Measurements from ENCODE around the gene KRT79. TPM values are rescaled to one million over a fixed set of nuclear protein-coding genes. Genes with fewer than 3 reads are reported as not detected.

The KRT79 gene
- total RNA-seq, 1 donor from 2014 or later: not detected

GRCh38 chr12:52777566-52777965, 56.5 kb downstream of the KRT79 start:
- Mint-ChIP-seq H3K36me3 (no peaks in the 10 kb centered on the region), H3K27me3 (ENCODE audit: low read depth) (peaks cover 89% of the 10 kb centered on the region), H3K9me3 (no peaks in the 10 kb centered on the region), H3K4me1 (no peaks in the 10 kb centered on the region), H3K27ac (no peak overlapping the region), H3K4me3 (no peak overlapping the region)
- no peak for DNase-seq (ENCODE audit: low spot score in 2 of 2, unreplicated experiment in 2 of 2)
- TF ChIP-seq, protein P1, sequence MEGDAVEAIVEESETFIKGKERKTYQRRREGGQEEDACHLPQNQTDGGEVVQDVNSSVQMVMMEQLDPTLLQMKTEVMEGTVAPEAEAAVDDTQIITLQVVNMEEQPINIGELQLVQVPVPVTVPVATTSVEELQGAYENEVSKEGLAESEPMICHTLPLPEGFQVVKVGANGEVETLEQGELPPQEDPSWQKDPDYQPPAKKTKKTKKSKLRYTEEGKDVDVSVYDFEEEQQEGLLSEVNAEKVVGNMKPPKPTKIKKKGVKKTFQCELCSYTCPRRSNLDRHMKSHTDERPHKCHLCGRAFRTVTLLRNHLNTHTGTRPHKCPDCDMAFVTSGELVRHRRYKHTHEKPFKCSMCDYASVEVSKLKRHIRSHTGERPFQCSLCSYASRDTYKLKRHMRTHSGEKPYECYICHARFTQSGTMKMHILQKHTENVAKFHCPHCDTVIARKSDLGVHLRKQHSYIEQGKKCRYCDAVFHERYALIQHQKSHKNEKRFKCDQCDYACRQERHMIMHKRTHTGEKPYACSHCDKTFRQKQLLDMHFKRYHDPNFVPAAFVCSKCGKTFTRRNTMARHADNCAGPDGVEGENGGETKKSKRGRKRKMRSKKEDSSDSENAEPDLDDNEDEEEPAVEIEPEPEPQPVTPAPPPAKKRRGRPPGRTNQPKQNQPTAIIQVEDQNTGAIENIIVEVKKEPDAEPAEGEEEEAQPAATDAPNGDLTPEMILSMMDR (IDR thresholded peaks at IDR 0.05; ENCODE audit: unreplicated experiment): no peak

DNA sequence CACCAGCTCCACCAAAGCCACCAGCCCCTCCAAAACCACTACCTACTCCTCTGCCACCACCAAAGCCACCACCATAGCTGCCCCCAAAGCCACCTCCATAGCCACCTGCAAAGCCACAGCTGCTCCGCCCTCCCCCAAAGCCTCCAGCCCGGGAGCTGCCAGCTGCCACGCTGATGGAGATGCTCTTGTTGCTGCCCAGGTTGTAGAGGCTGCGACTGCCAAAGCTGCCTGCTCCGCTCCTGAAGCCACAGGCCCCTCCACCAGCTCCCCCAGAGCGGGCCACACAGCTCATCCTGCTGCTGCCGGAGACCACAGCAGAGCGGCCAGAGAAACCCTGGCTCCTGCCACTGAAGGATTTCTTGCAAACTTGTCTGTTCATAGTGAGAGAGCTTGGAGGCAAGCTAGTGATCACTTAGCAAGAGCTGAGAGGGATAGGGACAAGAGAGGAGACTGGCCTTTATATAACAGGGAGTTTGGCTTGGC, 57.2 kb downstream of the KRT79 start, which contains the start of gene KRT76:
Gene KRT76, minus strand, starts transcription at position 433 of the 483 bp plus-strand sequence. Its CDS starts 54 bp downstream, at position 379.
- no peak for DNase-seq (ENCODE audit: low spot score in 2 of 2, unreplicated experiment in 2 of 2)
- Mint-ChIP-seq H3K4me3 (no peak within 1 kb of the TSS), H3K9me3 (no peaks in the 10 kb centered on the region), H3K4me1 (no peaks in the 10 kb centered on the region), H3K36me3 (no peaks in the 10 kb centered on the region), H3K27me3 (ENCODE audit: low read depth) (peaks cover 88% of the 10 kb centered on the region), H3K27ac (no peak within 1 kb of the TSS)
- TF ChIP-seq, protein P1 (IDR thresholded peaks at IDR 0.05; ENCODE audit: unreplicated experiment): no peak

GRCh38 chr12:52776435-52776834, 57.7 kb downstream of the KRT79 start:
- Mint-ChIP-seq H3K4me3 (no peak overlapping the region), H3K27ac (no peak overlapping the region)

GRCh38 chr12:52774629-52775250, 59.4 kb downstream of the KRT79 start:
- Mint-ChIP-seq H3K4me1 (no peaks in the 10 kb centered on the region), H3K4me3 (no peak overlapping the region), H3K9me3 (no peaks in the 10 kb centered on the region), H3K27me3 (ENCODE audit: low read depth) (peaks cover 83% of the 10 kb centered on the region), H3K36me3 (no peaks in the 10 kb centered on the region), H3K27ac (no peak overlapping the region)
- DNase-seq (ENCODE audit: low spot score in 2 of 2, unreplicated experiment in 2 of 2): no peak
- TF ChIP-seq, protein P1 (IDR thresholded peaks at IDR 0.05; ENCODE audit: unreplicated experiment): no peak

More at GRCh38 chr12:52776435-52776834, 57.7 kb downstream of the KRT79 start:
- H3K4me1 Mint-ChIP-seq: no peaks in the 10 kb centered on the region
- H3K36me3 Mint-ChIP-seq: no peaks in the 10 kb centered on the region
- H3K27me3 Mint-ChIP-seq (ENCODE audit: low read depth): peaks cover 87% of the 10 kb centered on the region
- H3K9me3 Mint-ChIP-seq: no peaks in the 10 kb centered on the region
- TF ChIP-seq, protein P1 (IDR thresholded peaks at IDR 0.05; ENCODE audit: unreplicated experiment): no peak
- no peak for DNase-seq (ENCODE audit: low spot score in 2 of 2, unreplicated experiment in 2 of 2)

GRCh38 chr12:52772772-52773171, 61.3 kb downstream of the KRT79 start:
- Mint-ChIP-seq H3K27me3 (ENCODE audit: low read depth) (peaks cover 75% of the 10 kb centered on the region), H3K4me1 (no peaks in the 10 kb centered on the region), H3K4me3 (no peak overlapping the region), H3K27ac (no peak overlapping the region), H3K36me3 (no peaks in the 10 kb centered on the region), H3K9me3 (no peaks in the 10 kb centered on the region)
- DNase-seq (ENCODE audit: low spot score in 2 of 2, unreplicated experiment in 2 of 2): no peak
- TF ChIP-seq, protein P1 (IDR thresholded peaks at IDR 0.05; ENCODE audit: unreplicated experiment): no peak
